ENCODE results near the gene RASSF7. TPM values are rescaled to one million over a fixed set of nuclear protein-coding genes. Genes with fewer than 3 reads are reported as not detected.

RASSF7 gene
- total and polyA plus RNA-seq, 7 experiments from 2014 or later = 20.0 to 45.4 (median 35.5) TPM

DNA sequence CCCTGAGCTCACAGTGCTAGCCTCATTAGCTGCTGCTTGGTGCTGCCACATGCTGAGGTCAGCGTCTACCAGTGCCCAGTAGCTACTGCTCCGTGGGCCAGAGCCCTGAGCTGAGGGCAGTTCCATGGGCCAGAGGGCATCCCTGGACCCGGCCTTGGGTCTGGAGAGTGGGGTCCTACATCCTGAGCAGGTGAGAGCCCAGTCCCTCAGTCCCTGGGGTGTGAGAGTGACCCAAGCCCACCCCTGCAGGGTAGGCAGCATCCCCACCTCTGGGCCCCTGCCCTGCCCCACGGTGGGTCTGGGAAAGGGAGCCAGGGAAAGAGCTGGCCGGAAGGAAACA lies 10.1 kb upstream of the RASSF7 start:
- Mint-ChIP-seq H3K27ac (no peak overlapping the region), H3K9me3 (no peaks in the 10 kb centered on the region), H3K27me3 (no peaks in the 10 kb centered on the region), H3K36me3 (no peaks in the 10 kb centered on the region), H3K4me3 (no peak overlapping the region), H3K4me1 (peaks cover 0 to 10% (median 0%) of the 10 kb centered on the region in 7 donors)
- intact Hi-C loops (cut with micrococcal nuclease) = no loop called here
- H3K4me3 ChIP-seq (ENCODE audit: low read length) = no peak overlapping the region
- H3K4me1 ChIP-seq (ENCODE audit: control insufficient read depth in 2 of 2, insufficient read depth in 2 of 2, low read length in 2 of 2) = peaks cover 7 to 13% of the 10 kb centered on the region in 2 donors
- no peak overlapping the region for H3K27ac ChIP-seq (ENCODE audit: low read depth, low read length)
- CTCF ChIA-PET = no interaction called here
- no peaks in the 10 kb centered on the region for H3K9me3 ChIP-seq (ENCODE audit: control insufficient read depth in 2 of 3, low read length in 3 of 3)
- POLR2A ChIA-PET = interaction anchor here (0.9 to 1.1 kb wide), 4 partner anchors 10 to 74 kb away, joined by 3 to 4 read pairs (median 4); partner anchors contain the start of genes CDHR5 and LMNTD2
- no peak for DNase-seq
- no peaks in the 10 kb centered on the region for H3K36me3 ChIP-seq (ENCODE audit: control insufficient read depth in 2 of 3, insufficient read depth in 3 of 3, low read length in 3 of 3)
- no peaks in the 10 kb centered on the region for H3K27me3 ChIP-seq (ENCODE audit: control insufficient read depth in 2 of 2, insufficient read depth in 2 of 2, low read length in 2 of 2)
- no peak for ATAC-seq

GRCh38 chr11:551131-551530 lies 9.6 kb upstream of the RASSF7 start:
- Histone ChIP-seq H3K27ac (ENCODE audit: low read depth, low read length) (no peak overlapping the region), H3K27me3 (ENCODE audit: control insufficient read depth in 2 of 2, insufficient read depth in 2 of 2, low read length in 2 of 2) (no peaks in the 10 kb centered on the region), H3K4me3 (ENCODE audit: low read length) (no peak overlapping the region), H3K4me1 (ENCODE audit: control insufficient read depth in 2 of 2, insufficient read depth in 2 of 2, low read length in 2 of 2) (peaks cover 7 to 13% of the 10 kb centered on the region in 2 donors), H3K9me3 (ENCODE audit: control insufficient read depth in 2 of 3, low read length in 3 of 3) (no peaks in the 10 kb centered on the region), H3K36me3 (ENCODE audit: control insufficient read depth in 2 of 3, insufficient read depth in 3 of 3, low read length in 3 of 3) (no peaks in the 10 kb centered on the region)
- H3K27ac Mint-ChIP-seq = no peak overlapping the region
- no peaks in the 10 kb centered on the region for H3K9me3 Mint-ChIP-seq
- intact Hi-C loops (cut with micrococcal nuclease) = no loop called here
- H3K4me1 Mint-ChIP-seq = peaks cover 0 to 10% (median 0%) of the 10 kb centered on the region in 7 donors
- ATAC-seq (no peak), DNase-seq (no peak)
- POLR2A ChIA-PET = interaction anchor here (0.9 to 9.5 kb wide), 6 partner anchors 9 to 173 kb away, joined by 3 to 68 read pairs (median 4); partner anchors contain the start of genes CDHR5, LMNTD2 and PHRF1
- H3K36me3 Mint-ChIP-seq = no peaks in the 10 kb centered on the region
- CTCF ChIA-PET = no interaction called here
- no peak overlapping the region for H3K4me3 Mint-ChIP-seq
- H3K27me3 Mint-ChIP-seq = no peaks in the 10 kb centered on the region

GRCh38 chr11:551596-551995 lies 9.2 kb upstream of the RASSF7 start:
- Histone ChIP-seq H3K4me1 (ENCODE audit: control insufficient read depth in 2 of 2, insufficient read depth in 2 of 2, low read length in 2 of 2) (peaks cover 7 to 13% of the 10 kb centered on the region in 2 donors), H3K27ac (ENCODE audit: low read depth, low read length) (no peak overlapping the region), H3K9me3 (ENCODE audit: control insufficient read depth in 2 of 3, low read length in 3 of 3) (no peaks in the 10 kb centered on the region), H3K4me3 (ENCODE audit: low read length) (no peak overlapping the region), H3K36me3 (ENCODE audit: control insufficient read depth in 2 of 3, insufficient read depth in 3 of 3, low read length in 3 of 3) (no peaks in the 10 kb centered on the region), H3K27me3 (ENCODE audit: control insufficient read depth in 2 of 2, insufficient read depth in 2 of 2, low read length in 2 of 2) (no peaks in the 10 kb centered on the region)
- ATAC-seq = no peak
- no peak for DNase-seq
- no peaks in the 10 kb centered on the region for H3K36me3 Mint-ChIP-seq
- intact Hi-C loops (cut with micrococcal nuclease) = no loop called here
- peaks cover 0 to 7% (median 0%) of the 10 kb centered on the region in 7 donors for H3K4me1 Mint-ChIP-seq
- ChIA-PET CTCF (no interaction called here), POLR2A (interaction anchor here (0.7 to 9.5 kb wide), 5 partner anchors 9 to 173 kb away, joined by 3 to 68 read pairs (median 4); partner anchors contain the start of genes CDHR5, LMNTD2 and PHRF1)
- no peak overlapping the region for H3K4me3 Mint-ChIP-seq
- peaks cover 0 to 4% (median 0%) of the 10 kb centered on the region in 5 donors for H3K27me3 Mint-ChIP-seq
- no peaks in the 10 kb centered on the region for H3K9me3 Mint-ChIP-seq
- no peak overlapping the region for H3K27ac Mint-ChIP-seq

GRCh38 chr11:553083-553987 lies 7.4 kb upstream of the RASSF7 start:
- peaks cover 0 to 5% (median 3%) of the 10 kb centered on the region in 7 donors for H3K4me1 Mint-ChIP-seq
- no peak for DNase-seq
- no peak for ATAC-seq
- peak overlapping the region in 4 of 10 donors; percentile 38 to 69 (median 46) for H3K4me3 Mint-ChIP-seq
- H3K27me3 Mint-ChIP-seq = peaks cover 0 to 18% (median 0%) of the 10 kb centered on the region in 5 donors
- no peaks in the 10 kb centered on the region for H3K36me3 ChIP-seq (ENCODE audit: control insufficient read depth in 2 of 3, insufficient read depth in 3 of 3, low read length in 3 of 3)
- no peaks in the 10 kb centered on the region for H3K9me3 ChIP-seq (ENCODE audit: control insufficient read depth in 2 of 3, low read length in 3 of 3)
- H3K27me3 ChIP-seq (ENCODE audit: control insufficient read depth in 2 of 2, insufficient read depth in 2 of 2, low read length in 2 of 2) = no peaks in the 10 kb centered on the region
- ChIA-PET POLR2A (interaction anchor here (0.9 to 9.5 kb wide), 6 partner anchors 17 to 171 kb away, joined by 3 to 68 read pairs (median 5); partner anchors contain the start of genes DEAF1, HRAS, LRRC56 and PHRF1), CTCF (interaction anchor here (2.2 to 5.6 kb wide), 3 partner anchors 22 to 174 kb away, joined by 8 to 41 read pairs (median 28); partner anchors contain the start of gene PHRF1)
- peak overlapping the region in 1 of 9 donors; percentile 4 for H3K27ac Mint-ChIP-seq
- H3K27ac ChIP-seq (ENCODE audit: low read depth, low read length) = no peak overlapping the region
- H3K4me1 ChIP-seq (ENCODE audit: control insufficient read depth in 2 of 2, insufficient read depth in 2 of 2, low read length in 2 of 2) = peaks cover 7 to 13% of the 10 kb centered on the region in 2 donors
- no peak overlapping the region for H3K4me3 ChIP-seq (ENCODE audit: low read length)
- no peaks in the 10 kb centered on the region for H3K9me3 Mint-ChIP-seq
- intact Hi-C loops (cut with micrococcal nuclease) = no loop called here
- H3K36me3 Mint-ChIP-seq = no peaks in the 10 kb centered on the region

DNA sequence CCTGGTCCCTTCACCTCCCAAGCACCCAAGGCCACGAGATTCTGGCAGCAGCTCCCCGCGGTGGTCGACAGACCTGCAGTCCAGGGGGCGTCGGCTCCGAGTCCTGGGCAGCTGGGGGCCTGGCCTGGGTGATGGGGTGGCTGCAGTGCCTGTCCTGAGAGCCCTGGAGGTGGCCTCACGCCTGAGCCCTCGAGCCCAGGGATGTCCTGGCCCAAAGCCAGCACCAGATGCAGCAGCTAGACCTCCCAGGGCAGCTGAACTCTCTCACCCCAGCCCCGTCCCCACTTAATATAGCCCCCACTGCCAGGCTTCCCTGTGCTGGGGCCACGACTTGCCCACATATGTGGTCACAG lies 6.8 kb upstream of the RASSF7 start:
- H3K4me1 ChIP-seq (ENCODE audit: control insufficient read depth in 2 of 2, insufficient read depth in 2 of 2, low read length in 2 of 2) = peaks cover 7 to 13% of the 10 kb centered on the region in 2 donors
- ChIA-PET POLR2A (interaction anchor here (0.9 to 9.5 kb wide), 8 partner anchors 15 to 170 kb away, joined by 3 to 68 read pairs (median 5); partner anchors contain the start of genes HRAS, LRRC56 and PHRF1), CTCF (interaction anchor here (1.1 to 5.6 kb wide), 5 partner anchors 12 to 173 kb away, joined by 3 to 41 read pairs (median 8); partner anchors contain the start of gene PHRF1)
- Mint-ChIP-seq H3K36me3 (no peaks in the 10 kb centered on the region), H3K4me1 (peaks cover 0 to 5% (median 3%) of the 10 kb centered on the region in 7 donors), H3K4me3 (peak overlapping the region in 1 of 10 donors; percentile 69), H3K27ac (no peak overlapping the region), H3K27me3 (peaks cover 0 to 18% (median 0%) of the 10 kb centered on the region in 5 donors), H3K9me3 (no peaks in the 10 kb centered on the region)
- H3K9me3 ChIP-seq (ENCODE audit: control insufficient read depth in 2 of 3, low read length in 3 of 3) = no peaks in the 10 kb centered on the region
- intact Hi-C loops (cut with micrococcal nuclease) = loop anchor here in 1 of 2 donors (2.0 kb wide), 2 partner anchors 63 to 169 kb away; no protein-coding TSS in a partner anchor
- no peak for DNase-seq
- H3K36me3 ChIP-seq (ENCODE audit: control insufficient read depth in 2 of 3, insufficient read depth in 3 of 3, low read length in 3 of 3) = no peaks in the 10 kb centered on the region
- H3K27me3 ChIP-seq (ENCODE audit: control insufficient read depth in 2 of 2, insufficient read depth in 2 of 2, low read length in 2 of 2) = no peaks in the 10 kb centered on the region
- no peak for ATAC-seq
- H3K27ac ChIP-seq (ENCODE audit: low read depth, low read length) = no peak overlapping the region
- H3K4me3 ChIP-seq (ENCODE audit: low read length) = no peak overlapping the region

GRCh38 chr11:554428-555226 lies 6.1 kb upstream of the RASSF7 start:
- intact Hi-C loops (cut with micrococcal nuclease) = loop anchor here (1.0 to 2.0 kb wide), 11 partner anchors 14 to 211 kb away; partner anchors contain the start of genes DEAF1 (in 1 of the 2), LRRC56 (in 1 of the 2) and TMEM80 (in 1 of the 2)
- Mint-ChIP-seq H3K36me3 (no peaks in the 10 kb centered on the region), H3K4me1 (peaks cover 0 to 5% (median 3%) of the 10 kb centered on the region in 7 donors), H3K27me3 (peaks cover 0 to 18% (median 0%) of the 10 kb centered on the region in 5 donors), H3K4me3 (peak overlapping the region in 7 of 10 donors; percentile 36 to 69 (median 57)), H3K9me3 (no peaks in the 10 kb centered on the region), H3K27ac (no peak overlapping the region)
- H3K4me1 ChIP-seq (ENCODE audit: control insufficient read depth in 2 of 2, insufficient read depth in 2 of 2, low read length in 2 of 2) = peaks cover 7 to 13% of the 10 kb centered on the region in 2 donors
- H3K9me3 ChIP-seq (ENCODE audit: control insufficient read depth in 2 of 3, low read length in 3 of 3) = no peaks in the 10 kb centered on the region
- peak; percentile 60 to 80 (median 72) for DNase-seq
- ATAC-seq = peak; percentile 89
- POLR2A ChIA-PET = interaction anchor here (1.0 to 9.5 kb wide), 7 partner anchors 15 to 242 kb away, joined by 3 to 68 read pairs (median 5); partner anchors contain the start of genes HRAS, LRRC56 and PHRF1
- no peaks in the 10 kb centered on the region for H3K36me3 ChIP-seq (ENCODE audit: control insufficient read depth in 2 of 3, insufficient read depth in 3 of 3, low read length in 3 of 3)
- H3K27ac ChIP-seq (ENCODE audit: low read depth, low read length) = peak overlapping the region; percentile 44
- CTCF ChIA-PET = interaction anchor here (0.6 to 5.6 kb wide), 9 partner anchors 12 to 196 kb away, joined by 3 to 41 read pairs (median 4); partner anchors contain the start of gene PHRF1
- peak overlapping the region; percentile 46 for H3K4me3 ChIP-seq (ENCODE audit: low read length)
- H3K27me3 ChIP-seq (ENCODE audit: control insufficient read depth in 2 of 2, insufficient read depth in 2 of 2, low read length in 2 of 2) = no peaks in the 10 kb centered on the region

Measured in naive thymus-derived CD4-positive, alpha-beta T cell (primary cell).